HepG2 (cell line): ENCODE results near the gene EFEMP2. TPM values are rescaled to one million over a fixed set of nuclear protein-coding genes. Genes with fewer than 3 reads are reported as not detected.

Source experiments
- ADNP ChIP-seq: sonication (generic); formaldehyde crosslinking; IDR thresholded peaks from 2 replicates; pipeline ENCODE4 v1.4.0; 2020; ENCODE audit warnings: missing genetic modification reagents
- DMAP1 ChIP-seq: IDR thresholded peaks from 2 replicates; pipeline ENCODE4 v1.6.1; 2016
- ETV6 ChIP-seq: sonication (generic); formaldehyde crosslinking; conservative IDR thresholded peaks from 2 replicates; pipeline ENCODE4 v1.4.0; 2020; ENCODE audit warnings: missing genetic modification reagents
- KAT8 ChIP-seq: IDR thresholded peaks from 2 replicates; pipeline ENCODE4 v1.6.1; 2016; ENCODE audit warnings: missing genetic modification reagents, missing compliant biosample characterization
- MBNL3 ChIP-seq: fragments of 250-450 bp; sonication (Bioruptor Pico); conservative IDR thresholded peaks from 2 replicates; pipeline ENCODE4 v1.8.0; 2022; ENCODE audit warnings: mild to moderate bottlenecking, inconsistent platforms
- NKX3-1 ChIP-seq: sonication (generic); formaldehyde crosslinking; IDR thresholded peaks from 2 replicates; pipeline ENCODE4 v1.5.0; 2020; ENCODE audit warnings: missing genetic modification reagents
- NPAS2 ChIP-seq: sonication (generic); formaldehyde crosslinking; IDR thresholded peaks from 2 replicates; pipeline ENCODE4 v1.8.0; 2022; ENCODE audit warnings: mild to moderate bottlenecking, missing genetic modification reagents, borderline replicate concordance
- NR2F2 ChIP-seq: IDR thresholded peaks from 2 replicates; pipeline ENCODE4 v1.6.1; 2012; ENCODE audit warnings: low read depth, inconsistent platforms, borderline replicate concordance
- PPARG ChIP-seq: conservative IDR thresholded peaks from 2 replicates; pipeline ENCODE4 v1.6.1; 2016; ENCODE audit warnings: missing biosample characterization, missing genetic modification reagents
- RBM39 ChIP-seq: fragments of 200-400 bp; formaldehyde crosslinking; IDR thresholded peaks from one replicate; pipeline ENCODE4 v1.6.1; 2018; ENCODE audit warnings: antibody characterized with exemption, mild to moderate bottlenecking, low read depth, low read length; ENCODE audit not compliant: poor library complexity, severe bottlenecking
- SOX5 ChIP-seq: IDR thresholded peaks from 2 replicates; pipeline ENCODE4 v1.6.1; 2016; ENCODE audit warnings: borderline replicate concordance
- STAT6 ChIP-seq: sonication (generic); formaldehyde crosslinking; IDR thresholded peaks from 2 replicates; pipeline ENCODE4 v1.4.0; 2020; ENCODE audit warnings: missing genetic modification reagents, mild to moderate bottlenecking, borderline replicate concordance
- TERF1 ChIP-seq: sonication (generic); formaldehyde crosslinking; IDR thresholded peaks from 2 replicates; pipeline ENCODE4 v1.8.0; 2022; ENCODE audit warnings: mild to moderate bottlenecking, missing genetic modification reagents, moderate library complexity
- TIGD3 ChIP-seq: sonication (generic); formaldehyde crosslinking; IDR thresholded peaks from 2 replicates; pipeline ENCODE4 v1.5.1; 2020; ENCODE audit warnings: mild to moderate bottlenecking, missing genetic modification reagents, borderline replicate concordance
- ZFP91 ChIP-seq: sonication (generic); formaldehyde crosslinking; IDR thresholded peaks from 2 replicates; pipeline ENCODE4 v1.9.0; 2022; ENCODE audit warnings: missing genetic modification reagents, mild to moderate bottlenecking, borderline replicate concordance
- ZNF496 ChIP-seq: sonication (generic); formaldehyde crosslinking; IDR thresholded peaks from 2 replicates; pipeline ENCODE4 v1.8.1; 2023; ENCODE audit warnings: mild to moderate bottlenecking, moderate library complexity, missing genetic modification reagents; ENCODE audit not compliant: insufficient replicate concordance
- ZNF574 ChIP-seq: sonication (generic); formaldehyde crosslinking; IDR thresholded peaks from 2 replicates; pipeline ENCODE4 v1.4.0; 2020; ENCODE audit warnings: missing genetic modification reagents
- ZNF709 ChIP-seq: sonication (generic); formaldehyde crosslinking; IDR thresholded peaks from 2 replicates; pipeline ENCODE4 v1.5.0; 2020; ENCODE audit warnings: mild to moderate bottlenecking, missing genetic modification reagents
- ZNF746 ChIP-seq: sonication (generic); formaldehyde crosslinking; IDR thresholded peaks from 2 replicates; pipeline ENCODE4 v1.8.0; 2022; ENCODE audit warnings: mild to moderate bottlenecking, missing genetic modification reagents
- polyA plus RNA-seq, 8 experiments: library from polyadenylated mRNA; depleted of rRNA in 3 of 8; stranded (reverse) in 7 of 8; unstranded in 1 of 8; fragments of >200 nt; fragmentation: Illumina TruSeq in 4 of 8; extraction: Trizol in 4 of 8; gene quantifications; 2 replicates each; pipeline versions ENCODE4 v1.2.1 to v1.2.3, GENCODE V29; 2011 to 2016; ENCODE audit warnings: low read depth in 4 of 8, missing spikeins in 1 of 8, mixed read lengths in 1 of 8; ENCODE audit not compliant: insufficient read depth in 1 of 8
- total RNA-seq, 5 experiments: library from RNA; depleted of rRNA; stranded (reverse); fragments of >200 nt; fragmentation: Illumina TruSeq; extraction: Trizol; gene quantifications; 2 replicates each; pipeline ENCODE4 v1.2.3, GENCODE V29; 2016; ENCODE audit warnings: low read depth in 1 of 5

The EFEMP2 gene
- total and polyA plus RNA-seq, 2 of the 13 experiments (the other 11 are each of a cell fraction or from before 2014, with no cell fraction given): 7.4 to 29.7 TPM

- no peak for TF ChIP-seq STAT6 (CRISPR knock-in tag)
- no peak for TF ChIP-seq RBM39
- TF ChIP-seq ZNF496 (CRISPR knock-in tag): no peak
- no peak for TF ChIP-seq PPARG (CRISPR knock-in tag)
- no peak for TF ChIP-seq ETV6 (CRISPR knock-in tag)
- TF ChIP-seq ZFP91: peak; percentile 1; the same call in 1 of the 2 replicates
- TF ChIP-seq ZNF709 (CRISPR knock-in tag): peak; percentile 35; the same call in 1 of the 2 replicates
- no peak for TF ChIP-seq NPAS2 (CRISPR knock-in tag)
- TF ChIP-seq NR2F2: no peak
- no peak for TF ChIP-seq DMAP1 (CRISPR knock-in tag)
- no peak for TF ChIP-seq TERF1 (CRISPR knock-in tag)
- TF ChIP-seq ADNP (CRISPR knock-in tag): 0 out of 2 replicates have a peak, but pooled peaks have one; percentile 57
- TF ChIP-seq TIGD3 (CRISPR knock-in tag): no peak
- no peak for TF ChIP-seq ZNF574 (CRISPR knock-in tag)
- TF ChIP-seq NKX3-1 (CRISPR knock-in tag): no peak
- TF ChIP-seq ZNF746 (CRISPR knock-in tag): no peak
- TF ChIP-seq SOX5 (CRISPR knock-in tag): no peak
- no peak for TF ChIP-seq MBNL3 (CRISPR knock-in tag)
- TF ChIP-seq KAT8 (CRISPR knock-in tag): no peak
Observed at GRCh38 chr11:65918211-65919140, 45.9 kb upstream of the EFEMP2 start, which contains the start of gene C11orf68 (continued).
